ENCODE measurements around the gene NPW.

Gene NPW

GRCh38 chr16:2056077-2056476, 36.5 kb downstream of the NPW start:
- no peak for DNase-seq

- no peak for DNase-seq
Measured at GRCh38 chr16:2056681-2057407, 37.3 kb downstream of the NPW start.

GRCh38 chr16:2057438-2057837, 37.9 kb downstream of the NPW start:
- no peak for DNase-seq

GRCh38 chr16:2058420-2058819, 38.8 kb downstream of the NPW start:
- DNase-seq, result no peak

- no peak for DNase-seq
Measured at GRCh38 chr16:2058872-2059271, 39.3 kb downstream of the NPW start.

GRCh38 chr16:2060346-2060745, 40.8 kb downstream of the NPW start:
- DNase-seq, result no peak

- DNase-seq, result no peak
Measured at GRCh38 chr16:2061023-2061422, 41.4 kb downstream of the NPW start.

GRCh38 chr16:2061526-2061925, 41.9 kb downstream of the NPW start:
- DNase-seq, result no peak

- no peak for DNase-seq
Measured at GRCh38 chr16:2062801-2063200, 43.2 kb downstream of the NPW start.

GRCh38 chr16:2063861-2064260, 44.3 kb downstream of the NPW start:
- DNase-seq, result no peak

GRCh38 chr16:2064368-2064945, 44.9 kb downstream of the NPW start:
- no peak for DNase-seq

- DNase-seq, result no peak
Measured at GRCh38 chr16:2066139-2066538, 46.6 kb downstream of the NPW start.
